ENCODE results near the gene SSH2.

- TF ChIP-seq CTCF (IDR thresholded peaks at IDR 0.05) (no peak), EP300 (IDR thresholded peaks at IDR 0.05) (no peak), POLR2A (IDR thresholded peaks at IDR 0.05) (no peak), POLR2AphosphoS5 (IDR thresholded peaks at IDR 0.05) (no peak)
Observed at GRCh38 chr17:29643817-29644160, 286.2 kb downstream of the SSH2 start.
